NCI-H2081 (cell line): ENCODE data around the gene C9orf50.

Experiments used
- DNase-seq, 2 experiments: peaks; one replicate each; lab custom pipeline; 2025; lab: John Stamatoyannopoulos, UW

Gene C9orf50

DNA sequence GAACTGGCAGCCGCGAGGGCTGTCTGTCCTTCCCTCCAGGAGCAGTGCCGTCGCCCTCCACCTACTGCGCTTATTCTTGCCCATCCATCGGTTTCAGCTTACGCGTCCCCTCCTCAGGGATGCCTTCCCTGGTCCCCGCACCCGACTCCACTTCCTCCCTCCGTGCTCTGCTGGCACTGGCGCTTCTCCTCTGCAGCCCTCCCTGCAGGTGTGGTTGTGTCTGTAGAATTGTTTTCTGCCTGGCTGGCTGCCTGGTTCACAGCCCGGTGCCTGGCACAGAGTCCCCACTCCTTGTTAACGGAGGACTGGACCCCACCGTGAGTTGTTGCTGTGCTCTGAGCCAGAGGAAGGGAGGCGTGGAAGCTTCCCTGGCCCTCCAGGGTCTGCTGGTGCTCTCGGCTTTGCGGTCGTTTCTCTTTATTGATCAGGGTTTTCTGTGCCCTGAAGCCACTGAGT, 10.8 kb upstream of the C9orf50 start:
- DNase-seq, result no peak

DNA sequence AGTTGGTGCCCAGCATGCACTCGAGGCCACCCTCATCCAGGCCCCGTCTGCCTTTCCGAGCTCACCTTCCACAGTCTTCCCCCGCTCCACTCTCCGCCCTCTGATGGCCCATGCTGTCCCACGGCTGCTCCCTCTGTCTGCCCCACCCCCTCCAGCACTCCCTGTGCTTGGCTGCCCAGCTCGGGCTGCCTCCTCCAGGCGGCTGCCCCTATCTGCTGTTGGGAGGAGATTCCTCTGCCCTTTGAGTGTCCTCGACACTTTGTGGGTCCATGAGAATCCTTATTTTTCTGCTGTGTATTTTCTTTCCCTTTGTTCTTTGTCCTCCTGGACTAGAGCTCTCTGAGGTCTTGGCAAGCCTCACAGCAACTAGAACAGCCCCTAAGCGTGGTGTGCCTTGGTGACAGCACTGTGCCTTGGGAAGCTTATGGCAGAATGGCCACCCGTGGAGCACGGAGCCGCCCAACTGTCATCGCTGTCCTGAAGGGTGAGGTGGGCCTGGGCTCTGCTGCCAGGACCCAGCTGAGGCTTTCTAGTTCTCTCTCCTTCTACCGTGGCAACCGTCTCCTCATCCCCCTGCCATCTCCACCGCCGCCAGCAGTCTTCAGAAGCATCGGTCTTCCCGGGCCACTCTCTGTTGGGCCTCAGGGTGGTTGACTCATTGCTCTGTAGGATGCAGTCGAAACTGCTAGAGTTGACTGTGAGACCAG, 10.2 kb upstream of the C9orf50 start:
- no peak for DNase-seq

DNA sequence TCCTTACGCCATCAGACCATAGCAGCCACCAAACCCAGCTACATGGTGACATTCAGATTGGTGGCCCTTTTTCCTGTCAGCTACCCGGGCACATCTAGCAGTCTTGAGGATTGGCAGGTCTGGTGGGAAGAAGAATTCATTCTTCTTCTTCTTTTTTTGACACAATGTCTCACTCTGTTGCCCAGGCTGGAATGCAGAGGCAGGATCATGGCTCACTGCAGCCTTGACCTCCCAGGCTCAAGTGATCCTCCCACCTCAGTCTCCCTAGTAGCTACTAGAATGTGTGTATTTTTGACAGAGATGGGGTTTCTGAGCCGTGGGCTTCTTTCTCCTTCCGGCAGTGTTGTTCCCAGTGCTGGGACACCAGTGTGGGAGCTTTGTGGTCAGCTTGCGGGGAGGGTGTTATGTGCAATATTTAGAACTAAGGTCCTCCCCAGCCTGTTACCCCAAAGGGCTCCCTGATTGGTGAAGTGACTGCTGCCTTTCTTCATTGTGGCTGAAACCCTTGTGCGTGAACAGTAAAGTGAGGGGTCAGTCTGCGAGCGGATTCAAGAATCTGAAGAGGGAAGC, 8.4 kb upstream of the C9orf50 start:
- DNase-seq, result no peak

DNA sequence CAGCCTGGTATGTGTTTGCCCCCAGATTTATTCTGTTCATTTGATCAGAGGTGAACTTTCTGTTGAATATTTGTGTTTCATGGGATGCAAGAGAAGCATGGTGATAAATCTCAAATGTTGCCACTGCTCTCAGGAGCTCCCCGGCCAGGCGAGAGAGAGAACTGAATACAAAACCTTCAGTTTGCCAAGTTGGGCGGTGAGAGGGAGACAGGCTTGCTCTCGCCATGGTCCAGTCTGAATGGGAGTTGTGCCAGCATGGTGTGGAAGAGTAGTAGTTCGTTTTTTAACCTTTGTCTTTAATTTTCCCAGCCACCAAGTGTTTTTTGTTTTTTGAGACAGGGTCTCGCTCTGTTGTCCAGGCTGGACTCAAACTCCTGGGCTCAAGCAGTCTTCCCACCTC, 7.8 kb upstream of the C9orf50 start:
- DNase-seq, result no peak

DNA sequence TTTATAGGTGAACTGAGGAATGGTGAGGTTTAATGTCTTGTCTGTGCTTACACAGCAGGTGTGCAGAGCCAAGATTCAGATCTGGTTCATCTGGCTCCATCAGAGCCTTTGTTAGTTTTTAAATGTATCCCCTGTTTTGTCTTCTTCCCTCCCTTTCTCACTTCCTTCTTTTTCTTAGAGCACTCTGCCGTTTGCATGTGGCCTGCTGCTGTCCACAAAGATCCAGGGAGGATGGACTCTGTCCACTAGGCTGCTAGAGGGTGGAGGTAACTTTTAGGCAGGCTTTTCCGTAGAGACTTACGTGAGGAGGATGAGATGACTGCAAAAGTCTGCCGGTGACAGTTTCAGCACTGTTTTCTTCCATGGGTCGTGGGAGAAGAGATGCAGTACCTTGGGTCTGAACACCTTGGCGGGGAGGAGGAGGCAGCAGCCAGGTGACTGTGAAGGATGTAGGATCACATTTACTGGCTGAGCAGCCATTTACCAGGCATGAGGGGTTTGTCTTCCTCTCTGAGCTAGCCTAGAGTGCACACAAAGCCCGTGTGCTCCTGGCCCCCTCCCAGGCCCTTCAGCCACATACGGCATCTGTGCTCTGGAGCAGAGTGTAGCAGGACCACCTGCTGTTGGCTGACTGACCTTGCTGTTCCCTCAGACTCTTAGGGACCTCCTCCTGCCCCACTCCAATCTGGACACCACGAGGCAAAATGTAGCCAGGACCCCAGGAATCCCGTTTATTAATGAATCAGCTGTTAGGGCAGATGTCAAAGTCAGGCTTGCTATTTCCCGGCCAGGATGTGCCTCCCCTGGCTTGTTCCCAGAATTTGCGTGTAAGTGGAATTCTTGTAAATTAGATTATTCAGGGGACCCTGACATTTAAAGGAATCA, 6.9 kb upstream of the C9orf50 start:
- DNase-seq, result no peak

DNA sequence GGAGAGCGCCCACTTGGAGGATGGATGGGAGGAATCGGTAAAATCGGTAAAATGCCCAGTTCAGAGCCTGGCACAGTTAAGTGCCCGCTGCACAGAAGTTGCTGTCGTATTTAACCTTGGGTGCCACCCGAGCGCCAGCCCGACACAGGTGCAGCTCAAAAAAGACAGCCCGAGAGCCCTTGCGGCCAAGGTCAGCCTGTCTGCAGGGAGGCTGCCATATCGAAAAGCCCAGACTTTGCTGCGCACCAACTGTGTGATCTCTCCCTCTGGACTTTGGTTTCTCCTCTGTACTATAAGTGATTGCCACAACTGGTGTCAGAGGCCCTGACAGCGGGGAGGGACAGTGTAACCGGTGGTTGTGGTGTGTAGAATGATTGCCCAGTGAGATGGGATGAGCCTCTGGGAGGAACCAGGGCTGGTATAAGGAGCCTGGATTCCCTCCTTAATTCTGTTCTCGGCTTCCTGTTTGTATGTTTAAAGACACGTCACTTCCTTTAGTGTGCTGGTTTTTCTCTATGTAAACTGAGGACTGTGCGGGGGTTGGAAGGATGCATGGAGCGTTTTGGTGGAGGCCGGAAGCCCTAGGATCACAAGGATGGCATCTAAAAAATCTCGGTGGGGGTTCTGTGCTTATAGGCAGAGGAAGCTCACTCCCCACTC, 5.9 kb upstream of the C9orf50 start:
- DNase-seq, result peak in 1 of 2 experiments; percentile 15

DNA sequence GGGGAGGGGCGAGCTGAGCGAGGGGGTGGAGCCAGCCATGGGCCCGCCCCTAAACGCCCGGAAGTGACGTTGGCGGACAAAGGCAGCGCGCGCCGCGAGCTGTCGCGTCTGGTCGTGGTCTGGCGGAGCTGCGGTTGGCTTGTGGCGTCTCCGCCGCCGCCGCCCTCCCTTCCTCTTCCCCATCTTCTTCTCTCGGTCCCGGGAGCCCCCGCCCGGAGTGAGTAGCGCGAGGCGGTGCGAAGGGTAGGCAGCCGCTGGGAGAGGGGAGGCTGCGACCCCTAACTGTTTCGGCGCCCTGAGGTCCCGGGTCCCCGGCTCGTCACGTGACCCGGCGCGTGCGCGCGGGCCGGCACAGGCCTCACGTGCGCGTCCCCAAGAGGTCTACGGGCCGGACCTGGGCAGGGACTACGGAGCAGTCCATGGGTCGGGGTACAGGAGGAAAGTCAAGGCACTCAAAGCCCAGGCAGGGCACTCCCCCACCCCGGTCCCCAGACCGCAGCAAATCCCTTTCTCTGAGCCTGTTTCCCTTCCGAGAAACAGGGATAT, 5.3 kb upstream of the C9orf50 start, which contains the start of gene NTMT1:
TSS of gene NTMT1 (plus strand) at position 85 of the 546 bp plus-strand sequence. CDS start 6,541 bp downstream, outside the sequence.
- DNase-seq, result peak; percentile 73 to 76

DNA sequence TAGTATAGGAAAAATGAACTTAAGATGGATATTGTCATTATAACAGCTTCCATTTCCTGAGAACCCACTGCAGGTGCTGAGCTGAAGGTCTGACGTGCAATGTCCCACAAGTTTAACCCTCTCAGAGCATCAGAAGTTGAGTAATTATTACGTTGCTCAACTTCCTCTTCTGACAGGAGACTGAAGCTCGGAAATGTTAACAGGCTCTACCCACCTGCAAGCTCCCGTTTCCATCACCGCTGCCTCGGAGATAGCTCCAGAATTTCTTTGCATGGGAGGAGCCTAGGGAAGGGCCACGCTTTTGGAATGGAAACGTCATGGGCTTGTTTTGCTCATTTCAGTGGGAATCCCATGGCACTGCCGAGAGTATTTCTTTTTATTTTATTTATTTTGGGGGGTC, 4.0 kb upstream of the C9orf50 start:
- peak in 1 of 2 experiments; percentile 12 for DNase-seq

DNA sequence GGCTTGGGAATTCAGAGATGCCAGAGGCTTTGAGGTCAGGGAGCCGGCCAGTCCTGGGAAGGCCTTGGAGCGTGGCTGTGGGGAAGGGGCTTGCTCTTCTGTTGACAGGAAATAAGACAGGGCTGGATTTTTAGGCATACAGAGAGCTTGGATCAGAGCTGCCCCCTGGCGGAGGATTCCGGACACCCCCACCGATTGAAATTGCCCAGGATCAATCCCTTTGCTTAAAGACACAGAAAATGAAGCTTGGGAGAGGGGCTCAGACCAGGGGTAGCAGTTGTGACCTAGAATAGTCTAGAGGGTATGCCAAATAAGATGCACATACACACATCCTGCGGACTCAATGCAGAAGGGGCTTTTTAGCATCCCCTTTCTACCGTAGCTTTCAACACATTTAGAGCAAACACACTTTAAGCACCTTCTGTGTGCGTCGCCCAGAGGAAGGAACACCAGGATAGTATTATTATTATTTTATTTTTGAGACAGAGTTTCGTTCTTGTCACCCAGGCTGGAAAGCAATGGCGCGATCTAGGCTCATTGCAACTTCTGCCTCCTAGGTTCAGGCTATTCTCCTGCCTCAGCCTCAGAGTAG, 3.4 kb upstream of the C9orf50 start:
- peak; percentile 19 to 36 for DNase-seq

DNA sequence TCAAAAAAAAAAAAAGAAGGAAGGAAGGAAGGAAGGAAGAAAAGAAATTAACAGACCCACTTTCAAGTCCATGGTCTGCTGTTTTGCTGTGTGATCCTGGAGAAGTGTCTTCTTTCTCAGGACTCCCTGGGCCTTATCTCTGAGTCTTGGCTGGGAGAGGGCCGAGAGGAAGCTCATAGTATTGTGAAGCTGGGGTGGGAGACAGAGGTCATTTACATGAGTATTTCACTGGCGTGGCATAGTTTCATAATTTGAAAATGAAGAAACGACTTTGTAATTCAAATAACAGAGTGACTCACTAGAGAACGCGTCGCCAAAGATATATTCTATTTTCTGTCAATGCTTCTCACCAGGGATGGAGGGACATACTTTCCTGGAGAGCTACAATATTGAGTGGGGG, 2.4 kb upstream of the C9orf50 start:
- DNase-seq, result no peak

DNA sequence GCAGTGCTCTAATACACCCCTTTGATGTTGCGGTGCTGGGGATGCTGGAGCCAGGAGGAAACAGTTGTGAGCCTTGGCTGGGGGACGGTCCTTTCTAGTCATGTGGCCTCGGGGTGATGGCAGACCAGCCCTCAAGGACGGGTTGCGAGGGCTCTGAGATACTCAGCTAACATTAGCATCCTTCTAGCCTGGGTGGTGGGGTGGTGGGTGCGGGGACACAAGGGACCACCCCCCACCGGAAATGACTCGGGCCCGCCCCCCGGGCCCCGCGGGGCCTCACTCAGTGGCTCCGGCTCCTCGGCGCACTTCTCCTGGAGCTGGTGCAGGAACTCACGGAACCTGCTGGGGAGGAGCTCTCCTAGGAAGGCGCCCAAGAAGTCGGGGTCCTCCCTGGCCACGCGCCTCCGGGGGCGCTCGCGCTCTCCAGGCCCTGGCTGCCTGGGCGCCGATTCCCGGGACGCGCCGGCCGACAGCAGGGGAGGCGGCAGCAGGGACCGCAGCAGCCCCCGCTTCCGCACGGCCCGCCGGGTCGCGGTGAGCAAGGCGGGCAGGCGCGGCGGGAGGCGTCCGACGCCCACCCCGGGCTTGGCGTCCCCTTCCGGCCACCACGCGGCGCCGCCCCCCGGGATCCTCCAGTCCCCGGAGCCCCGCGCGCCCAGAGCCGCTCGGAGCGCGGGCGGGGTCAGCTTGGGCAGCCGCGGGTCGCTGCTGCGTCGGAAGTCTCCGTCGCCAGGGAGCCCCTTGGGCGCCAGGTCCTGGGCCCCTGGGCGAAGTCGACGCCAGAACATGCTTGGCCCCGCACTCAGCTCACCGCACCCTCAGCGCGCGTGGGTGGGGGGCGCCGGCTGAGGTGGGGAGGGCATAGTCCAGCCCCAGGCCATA, 873 bp downstream of the C9orf50 start:
- DNase-seq, result no peak

DNA sequence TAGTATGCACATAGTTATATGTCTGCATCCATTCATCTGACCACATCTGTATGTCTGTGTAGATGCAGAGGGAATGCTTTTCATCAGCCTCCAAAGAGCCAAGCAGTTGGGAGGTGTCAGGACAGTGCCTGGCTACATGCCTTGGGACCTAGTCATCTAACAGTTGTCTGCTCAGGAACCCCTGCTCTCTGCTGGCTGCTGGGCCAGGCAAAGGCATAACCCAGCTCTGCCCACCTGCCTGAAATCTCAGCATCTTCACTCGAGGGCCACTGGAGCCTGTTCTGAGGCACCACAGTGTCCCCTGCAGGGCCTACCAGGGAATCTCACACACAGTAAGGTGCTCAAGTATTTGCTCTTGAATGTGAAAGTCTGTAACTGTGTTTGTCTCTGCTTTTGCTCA, 3.7 kb downstream of the C9orf50 start:
- DNase-seq, result no peak

DNA sequence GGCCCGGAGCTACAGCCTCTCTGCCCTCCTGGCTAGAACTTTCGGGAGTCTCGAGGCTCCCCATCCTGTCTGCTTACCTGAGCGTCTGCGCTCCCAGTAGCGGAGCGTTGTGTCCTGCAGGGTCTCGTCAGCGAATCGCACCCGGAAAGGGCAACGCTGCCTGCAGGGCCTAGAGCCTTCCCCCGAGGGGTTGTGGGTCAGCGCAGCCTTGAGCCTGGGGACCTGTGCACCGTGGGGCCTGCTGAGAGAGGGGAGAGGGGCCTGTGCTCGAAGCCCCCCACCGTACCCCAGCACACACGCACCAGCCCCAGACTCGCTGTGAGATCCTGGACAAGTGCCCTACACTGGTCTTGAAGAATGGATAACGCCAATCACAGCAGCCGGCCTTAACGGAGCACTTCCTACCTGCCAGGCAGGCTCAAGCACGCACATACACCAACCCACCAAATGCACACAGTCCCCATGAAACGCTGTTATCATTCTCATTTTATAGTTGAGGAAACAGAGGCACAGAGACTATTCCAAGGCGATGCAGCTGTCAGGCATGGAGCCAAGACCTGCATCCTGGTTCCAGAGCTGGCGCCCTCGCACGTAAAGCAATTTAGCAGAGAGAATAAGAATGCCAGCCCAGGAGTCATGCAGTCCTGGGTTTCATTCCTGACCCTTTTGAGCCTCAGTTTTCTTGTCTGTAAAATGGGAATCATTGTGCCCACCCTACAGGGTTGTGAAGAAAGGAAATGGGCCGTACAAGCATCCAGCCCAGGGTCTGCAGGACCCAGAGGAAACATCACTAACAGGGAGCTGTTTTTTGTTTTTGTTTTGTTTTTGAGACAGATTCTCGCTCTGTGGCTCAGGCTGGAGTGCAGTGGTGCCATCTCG, 5.3 kb downstream of the C9orf50 start:
- no peak for DNase-seq

DNA sequence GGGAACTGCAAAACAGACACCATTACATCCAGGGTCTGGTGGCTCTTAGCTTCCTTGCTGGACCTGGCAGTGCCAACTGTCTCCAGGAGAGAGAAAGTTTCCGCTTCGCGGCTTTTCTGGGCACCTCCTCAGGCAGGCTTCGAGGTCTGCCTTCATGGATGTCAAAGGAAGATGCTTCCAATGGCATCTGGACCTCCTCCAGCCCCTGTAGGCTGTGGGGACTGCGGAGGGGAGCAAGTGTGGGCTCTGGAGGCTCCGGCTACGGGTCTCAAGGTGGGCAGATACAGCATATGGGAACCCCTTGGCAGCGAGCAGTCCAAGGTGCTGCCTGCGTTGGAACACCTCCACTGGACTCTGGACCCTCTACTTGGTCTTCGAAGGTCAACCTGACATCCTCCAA, 6.0 kb downstream of the C9orf50 start:
- no peak for DNase-seq

DNA sequence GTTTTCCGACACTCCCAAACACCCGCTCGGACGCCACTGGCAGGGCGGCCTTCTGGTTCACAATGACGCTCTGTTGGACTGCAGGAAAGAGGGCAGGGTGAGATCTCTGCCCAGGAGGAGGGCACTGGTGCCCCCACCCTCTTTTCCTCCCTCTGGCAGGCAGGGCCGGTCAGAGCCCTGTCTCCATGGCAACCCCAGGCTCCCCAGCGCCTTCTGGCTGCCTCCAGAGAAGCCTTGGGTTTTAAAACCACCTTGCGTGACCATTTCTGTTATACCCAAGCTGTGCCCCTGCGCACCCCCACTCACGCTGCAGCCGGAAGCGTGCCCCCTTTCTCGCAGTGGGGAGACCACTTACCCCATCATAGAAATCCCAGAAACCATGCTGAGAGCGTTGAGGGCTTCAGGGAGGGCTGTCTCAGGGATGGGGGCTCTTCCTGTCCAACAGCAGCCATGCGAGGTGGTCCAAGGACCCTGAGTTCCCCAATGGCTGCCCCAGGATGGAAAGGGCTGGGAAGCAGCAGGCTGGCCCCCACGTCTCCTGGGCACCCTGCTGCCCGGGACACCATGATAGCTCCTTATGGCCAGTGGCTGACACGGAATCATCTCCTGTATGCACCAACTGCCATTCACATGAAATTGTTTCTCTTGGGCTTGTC, 7.3 kb downstream of the C9orf50 start:
- DNase-seq, result peak in 1 of 2 experiments; percentile 35

DNA sequence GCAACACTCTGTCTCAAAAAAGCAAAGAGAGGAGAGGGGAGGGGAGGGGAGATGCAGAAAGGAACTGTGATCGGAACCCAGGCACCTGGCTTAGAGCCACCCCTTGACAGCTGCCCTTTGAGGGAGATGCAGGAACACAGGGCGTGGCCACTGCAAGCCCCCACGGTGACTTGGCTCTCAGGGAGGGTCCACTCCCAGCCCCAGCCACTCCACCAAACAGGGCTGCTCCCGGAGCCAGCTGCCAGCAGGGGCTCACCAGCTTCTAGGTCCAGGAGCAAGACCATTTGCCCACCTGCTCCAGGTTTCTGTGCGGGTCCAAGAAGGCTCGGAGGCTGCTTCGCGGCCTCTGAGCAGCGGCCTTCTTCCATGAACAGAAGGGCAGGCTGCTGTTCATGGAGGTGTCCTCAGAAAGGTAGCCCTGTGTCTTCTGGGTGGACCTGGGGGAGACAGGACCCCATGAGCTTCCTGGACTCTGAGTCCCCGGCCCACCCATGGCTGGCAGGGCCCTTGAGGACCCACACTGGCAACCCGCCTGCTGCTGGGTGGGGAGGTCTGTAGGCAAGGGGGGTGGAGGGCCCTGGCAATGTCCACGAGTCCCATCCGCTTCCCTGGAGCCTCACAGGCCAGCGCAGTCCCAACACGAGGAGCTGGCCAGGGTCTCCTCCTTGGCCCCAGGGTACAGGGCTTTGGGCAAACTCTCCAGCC, 7.9 kb downstream of the C9orf50 start:
- no peak for DNase-seq

DNA sequence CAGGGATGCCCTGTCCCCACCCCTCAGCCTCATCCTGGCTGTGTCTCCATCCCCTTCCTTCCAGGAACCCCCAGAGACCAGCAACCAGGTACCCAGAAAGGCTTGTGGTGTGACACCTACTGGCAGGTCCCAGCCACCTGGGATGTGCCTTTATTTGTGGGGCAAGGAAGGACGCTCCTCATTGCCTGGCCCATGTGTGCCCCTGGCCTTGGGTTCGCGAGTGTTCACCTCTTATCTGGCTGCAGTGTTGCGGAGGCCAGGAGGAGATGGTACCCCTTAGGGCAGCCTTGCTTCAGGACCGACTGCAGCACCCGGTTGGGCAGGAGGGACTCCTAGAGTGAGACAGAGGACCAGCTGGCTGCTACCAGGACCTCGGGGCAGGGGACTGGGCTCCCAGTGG, 8.8 kb downstream of the C9orf50 start:
- no peak for DNase-seq

DNA sequence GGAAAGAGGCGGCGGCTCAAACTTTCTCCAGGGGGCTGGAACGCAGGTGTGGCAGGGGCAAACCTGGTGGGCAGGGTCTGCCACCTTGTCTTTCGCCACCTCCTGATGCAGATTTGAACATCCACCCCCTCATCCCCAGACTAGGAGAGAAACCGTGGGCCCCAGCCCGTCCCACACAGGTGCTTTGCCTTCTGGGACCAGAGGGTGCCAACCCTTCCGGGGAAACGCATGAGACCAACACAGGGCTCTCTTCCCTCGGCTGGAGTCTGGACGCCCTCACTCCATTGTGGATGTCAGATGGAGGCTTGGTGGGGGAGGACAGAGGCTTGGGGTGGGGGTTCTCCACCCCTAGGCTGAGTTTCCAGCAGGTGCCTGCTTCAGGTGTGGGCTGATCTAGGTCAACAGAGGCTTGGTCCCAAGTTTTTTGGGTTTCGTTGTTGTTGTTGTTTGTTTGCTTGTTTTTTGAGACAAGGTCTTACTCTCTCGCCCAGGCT, 9.5 kb downstream of the C9orf50 start:
- DNase-seq, result no peak
